HT1080 (cell line): ENCODE results near the gene IHH. TPM values are rescaled to one million over a fixed set of nuclear protein-coding genes. Genes with fewer than 3 reads are reported as not detected.

ENCODE experiments used
- DNase-seq: peaks from one replicate; pipeline ENCODE4 v3.0.0-alpha.2; 2015; ENCODE audit warnings: low read depth
- total RNA-seq: library from RNA; depleted of rRNA; stranded (reverse); fragments of >200 nt; shearing (Covaris generic); gene quantifications from 2 replicates; pipeline ENCODE4 v1.2.3, GENCODE V29; 2014

Gene IHH
- total RNA-seq, 1 experiment from 2014 or later, result not detected

- DNase-seq, result no peak
Measured at GRCh38 chr2:219078126-219078525, 17.4 kb upstream of the IHH start.

- DNase-seq, result no peak
Measured at GRCh38 chr2:219076253-219076652, 15.5 kb upstream of the IHH start.

- DNase-seq, result peak; percentile 55
Measured at GRCh38 chr2:219073413-219074129, 12.8 kb upstream of the IHH start.

- no peak for DNase-seq
Measured at GRCh38 chr2:219072741-219073250, 12.1 kb upstream of the IHH start.

- peak; percentile 34 for DNase-seq
Measured at GRCh38 chr2:219071131-219071816, 10.6 kb upstream of the IHH start.

GRCh38 chr2:219065484-219065883 lies 4.8 kb upstream of the IHH start:
- DNase-seq, result no peak

GRCh38 chr2:219062081-219062480 lies 1.4 kb upstream of the IHH start:
- no peak for DNase-seq

- no peak for DNase-seq
Measured at GRCh38 chr2:219059725-219060682, 717 bp downstream of the IHH start.

- no peak for DNase-seq
Measured at GRCh38 chr2:219059375-219059724, 1.4 kb downstream of the IHH start.

- no peak for DNase-seq
Measured at GRCh38 chr2:219058541-219059374, 2.0 kb downstream of the IHH start.

GRCh38 chr2:219057709-219058540 lies 2.8 kb downstream of the IHH start:
- peak; percentile 61 for DNase-seq

- DNase-seq, result no peak
Measured at GRCh38 chr2:219056896-219057708, 3.6 kb downstream of the IHH start.

GRCh38 chr2:219056176-219056895 lies 4.4 kb downstream of the IHH start:
- no peak for DNase-seq

GRCh38 chr2:219054956-219055903 lies 5.5 kb downstream of the IHH start:
- no peak for DNase-seq

- peak; percentile 45 for DNase-seq
Measured at GRCh38 chr2:219049282-219049681, 11.4 kb downstream of the IHH start.

- DNase-seq, result peak; percentile 27
Measured at GRCh38 chr2:219045937-219046550, 14.7 kb downstream of the IHH start.

GRCh38 chr2:219042750-219043149 lies 18.0 kb downstream of the IHH start:
- DNase-seq, result no peak
